COLO668 (cell line): ENCODE data around the gene NCKAP5.
"Not testable (repeated sequence)": the region's sequence is repeated elsewhere in the genome, so short reads cannot be mapped to it uniquely, and the experiment has no call there.

Experiments
- DNase-seq: peaks from one replicate; lab custom pipeline; 2025; ENCODE audit not compliant: unreplicated experiment; lab: John Stamatoyannopoulos, UW

NCKAP5 gene

DNA sequence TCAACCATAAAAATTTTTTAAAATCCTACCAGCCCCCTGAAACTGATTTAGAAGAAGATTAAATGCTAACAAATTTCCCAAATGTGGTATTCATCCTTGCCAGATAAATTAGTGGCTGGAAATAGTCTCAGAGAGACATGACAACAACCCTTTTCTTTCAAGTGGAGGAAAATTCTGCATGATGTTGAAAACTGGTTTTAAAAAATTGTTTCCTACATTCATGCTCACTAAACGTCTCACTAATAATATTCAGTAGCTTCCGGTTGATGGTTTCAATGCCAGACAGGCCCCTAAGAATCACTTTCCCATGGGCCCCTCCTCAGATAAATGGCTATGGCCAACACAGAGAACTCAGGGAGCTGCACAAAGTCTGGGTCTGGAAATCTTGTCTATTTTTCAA, 43.2 kb downstream of the NCKAP5 start:
- DNase-seq: no peak

DNA sequence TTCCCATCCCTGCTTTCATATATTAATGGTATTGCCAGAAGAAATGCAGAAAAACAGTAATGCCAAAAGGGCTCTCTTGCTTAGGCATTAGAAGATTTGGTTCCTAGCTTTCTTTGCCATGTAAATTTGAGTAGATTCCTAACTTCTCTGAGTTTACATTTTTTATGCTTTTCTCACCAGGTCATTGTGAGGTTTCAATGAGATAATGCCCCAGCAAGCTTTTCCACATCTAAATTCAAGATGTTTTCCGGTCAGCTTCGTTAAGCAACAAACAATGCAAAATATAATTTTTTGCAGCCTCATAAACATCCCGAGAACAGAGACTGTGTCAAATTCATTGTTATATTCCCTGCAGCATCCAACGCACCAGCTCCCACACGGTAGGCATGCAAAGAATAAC, 44.9 kb downstream of the NCKAP5 start:
- DNase-seq: no peak

DNA sequence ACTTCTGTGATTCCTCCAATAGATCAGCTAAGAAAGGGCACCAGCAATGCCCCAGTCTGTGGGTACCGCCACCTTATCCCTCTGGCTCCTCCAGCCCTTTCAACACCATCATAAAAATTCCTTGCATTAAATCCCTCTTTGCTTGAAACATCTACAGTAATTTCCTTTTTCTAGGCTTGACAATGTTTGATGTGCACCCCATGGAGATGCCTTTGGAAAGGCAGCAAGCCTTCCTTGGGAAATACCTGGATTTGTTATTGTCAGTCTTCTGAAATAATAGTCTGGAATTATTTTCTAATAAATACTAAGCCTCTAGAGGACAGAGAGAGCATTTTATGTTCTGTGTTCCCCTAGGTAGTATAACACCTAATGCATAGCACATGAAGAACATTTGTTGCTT, 46.1 kb downstream of the NCKAP5 start:
- no peak for DNase-seq

DNA sequence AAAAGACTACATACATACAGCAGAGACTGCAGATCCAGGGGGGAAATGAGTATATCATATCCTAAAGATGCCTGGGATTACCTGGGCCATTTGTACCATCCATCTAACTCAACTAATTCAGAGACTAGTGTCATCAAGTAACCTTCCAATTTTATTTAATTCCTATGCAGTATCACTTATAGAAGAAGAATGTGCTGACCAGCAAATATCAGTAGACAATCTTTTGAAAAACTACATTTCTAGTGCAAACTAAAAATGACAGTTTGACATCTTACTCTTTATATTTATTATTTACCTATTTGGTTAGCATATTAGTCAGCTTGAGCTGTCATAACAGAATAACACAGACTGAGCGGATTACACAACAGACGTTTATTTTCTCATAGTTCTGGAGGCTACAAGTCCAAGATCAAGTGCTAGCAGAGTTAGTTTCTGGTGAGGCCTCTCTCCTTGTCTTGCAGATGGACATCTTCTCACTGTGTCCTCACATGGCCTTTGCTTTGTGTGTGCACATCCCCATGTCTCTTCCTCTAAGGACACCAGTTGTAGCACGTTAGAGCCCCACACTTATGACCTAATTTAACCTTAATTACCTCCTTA, 47.0 kb downstream of the NCKAP5 start:
- no peak for DNase-seq

DNA sequence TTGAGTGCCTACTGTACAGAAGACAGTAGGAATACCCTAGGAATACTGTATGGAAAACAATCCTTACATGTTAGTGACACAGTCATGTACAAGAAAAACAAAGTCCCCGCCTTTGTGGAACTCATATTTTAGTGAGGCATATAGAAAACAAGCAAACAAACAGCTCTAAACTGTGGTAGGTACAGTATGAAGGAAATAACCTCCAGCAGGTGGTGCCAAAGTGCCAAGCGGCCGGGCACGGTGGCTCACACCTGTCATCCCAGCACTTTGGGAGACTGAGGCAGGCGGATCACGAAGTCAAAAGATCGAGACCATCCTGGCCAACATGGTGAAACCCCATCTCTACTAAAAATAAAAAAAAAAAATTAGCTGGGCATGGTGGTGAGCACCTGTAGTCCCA, 48.6 kb downstream of the NCKAP5 start:
- not testable (repeated sequence) for DNase-seq

DNA sequence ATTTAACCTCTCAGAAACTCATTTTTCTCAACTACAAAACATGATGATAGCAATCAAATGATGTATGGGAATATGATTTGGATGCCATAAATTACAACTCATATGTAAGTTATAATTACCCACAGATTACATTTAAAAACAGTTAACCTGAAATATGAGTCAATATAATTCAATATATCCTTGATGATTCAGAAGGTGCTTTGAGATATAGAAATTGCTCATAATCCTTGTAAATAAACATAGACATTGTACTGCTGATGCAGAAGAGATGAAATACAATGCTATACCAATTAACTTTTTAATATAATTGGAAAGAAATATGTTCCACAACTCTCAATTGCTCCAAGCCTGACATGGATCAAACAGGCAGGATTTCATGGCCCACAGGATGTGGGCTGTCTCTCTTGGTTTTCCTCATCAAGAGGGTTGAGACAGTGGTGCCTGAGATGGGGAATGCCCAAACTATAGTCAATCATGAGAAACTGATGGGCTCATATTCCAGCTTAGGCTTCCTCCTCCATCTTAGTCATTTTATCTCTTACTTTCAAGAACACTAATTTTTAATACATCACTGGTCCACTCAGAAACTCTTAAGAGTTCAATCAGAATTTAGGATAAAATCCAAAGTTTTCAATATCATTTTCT, 49.4 kb downstream of the NCKAP5 start:
- no peak for DNase-seq

DNA sequence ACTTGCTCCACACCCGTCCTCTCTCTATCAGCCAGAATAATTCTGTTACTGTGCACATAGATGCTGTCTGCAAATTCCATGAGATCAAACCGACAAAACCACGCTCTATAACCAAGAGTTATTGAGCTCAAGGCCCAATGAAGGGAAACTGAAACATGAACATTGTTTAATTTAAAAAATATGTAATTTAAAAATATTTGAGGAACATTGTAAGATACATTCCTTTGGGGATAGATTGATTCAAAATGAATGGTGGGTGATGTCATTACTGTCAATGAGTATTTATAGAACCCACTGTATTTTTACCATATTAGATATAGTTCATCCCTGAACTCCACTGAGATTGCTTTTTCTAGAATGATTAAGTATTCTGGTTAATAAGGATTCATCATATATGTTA, 50.4 kb downstream of the NCKAP5 start:
- DNase-seq: no peak

DNA sequence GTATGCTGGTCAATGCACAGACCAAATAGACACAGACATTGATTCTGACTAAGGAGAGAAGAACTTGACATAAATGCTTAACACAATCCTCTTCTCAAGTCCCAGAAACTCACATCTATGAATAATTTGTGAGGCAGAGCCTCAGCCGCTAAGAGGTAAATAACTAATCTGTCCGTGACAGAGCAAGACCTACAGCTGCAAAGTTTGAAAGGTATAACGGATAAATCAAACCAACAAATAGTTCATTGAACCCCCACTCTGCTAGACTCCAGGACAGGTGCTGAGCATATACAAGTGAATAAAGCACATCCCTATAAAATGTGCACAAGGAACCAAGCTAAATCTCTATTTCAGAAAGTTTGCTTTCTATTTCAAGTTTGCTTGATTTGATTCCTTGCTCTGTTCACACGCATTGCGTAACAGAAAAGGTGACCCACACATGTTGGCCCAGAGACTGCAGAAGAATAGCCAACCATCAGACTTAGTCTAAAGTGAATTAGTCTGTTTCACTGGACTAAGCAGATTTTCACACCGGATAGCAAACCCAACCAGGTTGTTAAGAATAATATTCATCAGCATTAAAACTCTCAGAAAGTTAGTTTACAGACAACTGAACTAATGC, 51.7 kb downstream of the NCKAP5 start:
- DNase-seq: no peak

DNA sequence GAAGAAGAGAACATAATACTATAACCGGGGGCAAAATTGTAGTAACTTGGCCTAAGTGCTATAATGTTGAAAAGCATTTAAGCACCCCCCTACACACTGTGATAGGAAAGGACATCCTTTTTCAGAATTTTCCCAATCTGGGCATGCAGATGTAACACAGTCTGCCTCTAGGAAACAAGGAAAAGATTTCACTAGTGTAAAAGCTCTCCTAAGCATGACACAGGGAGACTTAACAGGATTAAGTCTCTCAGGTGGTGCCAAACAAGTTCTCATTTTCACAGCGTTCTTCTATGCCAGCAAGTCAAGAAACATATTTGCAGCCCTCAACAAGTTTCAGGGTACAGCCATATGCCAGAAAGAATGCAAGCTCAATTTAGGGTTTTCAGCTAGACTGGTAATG, 53.0 kb downstream of the NCKAP5 start:
- no peak for DNase-seq

DNA sequence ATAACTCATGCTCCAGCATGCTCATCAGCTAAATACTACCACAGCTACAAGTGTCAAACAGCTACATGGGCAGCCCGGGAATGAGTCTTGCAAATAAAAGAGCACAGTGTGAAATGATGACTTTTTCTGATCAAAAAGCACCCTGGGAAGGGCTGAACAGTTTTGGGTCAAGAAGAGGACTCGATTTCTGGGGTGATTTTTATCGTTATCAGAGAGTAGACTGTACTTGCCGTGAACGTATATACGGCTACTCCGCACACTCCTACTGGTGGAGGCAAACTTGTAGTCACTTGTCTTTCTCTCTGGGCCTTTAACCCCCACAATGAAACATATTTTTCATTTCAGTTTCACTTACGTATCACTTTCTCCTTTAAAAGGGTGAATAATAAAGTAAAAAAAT, 54.4 kb downstream of the NCKAP5 start:
- DNase-seq: no peak

DNA sequence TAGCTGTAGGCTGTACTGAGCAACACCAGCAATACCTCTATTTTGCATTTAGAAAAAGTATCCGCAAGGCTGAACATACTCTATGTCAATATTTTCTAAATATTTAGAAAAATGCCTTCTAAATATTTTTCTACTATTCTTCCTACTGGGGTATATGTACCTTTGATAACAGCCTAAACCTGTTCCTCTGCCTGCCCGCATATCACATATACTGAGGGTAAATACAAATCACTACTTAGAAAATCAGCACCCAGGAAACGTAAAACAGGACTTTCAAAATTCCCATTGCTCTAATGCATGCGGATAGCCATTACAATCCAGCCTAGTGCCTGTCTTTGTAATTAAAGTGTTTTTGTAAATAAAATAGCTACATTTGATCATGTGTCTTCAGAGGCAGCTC, 56.1 kb downstream of the NCKAP5 start:
- no peak for DNase-seq

DNA sequence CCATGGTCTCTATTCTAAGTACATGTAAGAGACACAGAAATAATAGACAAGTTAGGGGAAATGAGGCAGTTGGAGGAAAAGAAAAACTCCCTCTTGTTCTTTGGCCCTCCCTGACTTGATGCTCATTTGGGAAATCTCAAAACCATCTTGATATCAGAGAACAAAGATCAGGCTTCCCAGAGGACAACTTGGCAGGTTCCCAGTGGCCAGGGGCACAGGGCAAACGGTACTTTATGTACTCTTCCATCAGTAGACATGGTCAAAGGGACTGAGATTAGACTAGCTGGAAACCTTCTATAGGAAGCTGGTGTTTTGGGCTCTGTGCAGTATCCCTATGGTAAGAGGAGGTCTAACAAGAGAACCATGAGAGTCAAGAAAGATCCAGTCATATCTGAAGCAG, 56.6 kb downstream of the NCKAP5 start:
- no peak for DNase-seq

DNA sequence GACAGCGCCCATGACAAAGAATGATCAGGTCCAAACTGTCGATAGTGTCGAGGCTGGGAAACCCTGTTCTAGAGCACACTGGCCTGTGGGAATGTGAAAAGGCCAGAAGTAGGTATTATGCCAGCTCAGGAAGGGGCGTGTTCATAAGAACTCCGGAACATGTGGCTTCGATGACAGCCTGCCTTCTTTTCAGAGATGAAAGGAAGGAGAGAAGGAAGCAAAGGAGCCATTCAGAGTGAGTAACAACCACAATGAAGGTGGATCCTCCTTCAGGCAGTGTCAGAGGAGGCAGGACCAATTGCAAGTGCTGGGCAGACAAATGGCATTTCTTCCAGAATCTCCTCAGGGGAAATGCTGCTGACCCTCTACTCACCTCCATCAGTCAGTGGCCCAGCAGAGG, 58.5 kb downstream of the NCKAP5 start:
- no peak for DNase-seq

DNA sequence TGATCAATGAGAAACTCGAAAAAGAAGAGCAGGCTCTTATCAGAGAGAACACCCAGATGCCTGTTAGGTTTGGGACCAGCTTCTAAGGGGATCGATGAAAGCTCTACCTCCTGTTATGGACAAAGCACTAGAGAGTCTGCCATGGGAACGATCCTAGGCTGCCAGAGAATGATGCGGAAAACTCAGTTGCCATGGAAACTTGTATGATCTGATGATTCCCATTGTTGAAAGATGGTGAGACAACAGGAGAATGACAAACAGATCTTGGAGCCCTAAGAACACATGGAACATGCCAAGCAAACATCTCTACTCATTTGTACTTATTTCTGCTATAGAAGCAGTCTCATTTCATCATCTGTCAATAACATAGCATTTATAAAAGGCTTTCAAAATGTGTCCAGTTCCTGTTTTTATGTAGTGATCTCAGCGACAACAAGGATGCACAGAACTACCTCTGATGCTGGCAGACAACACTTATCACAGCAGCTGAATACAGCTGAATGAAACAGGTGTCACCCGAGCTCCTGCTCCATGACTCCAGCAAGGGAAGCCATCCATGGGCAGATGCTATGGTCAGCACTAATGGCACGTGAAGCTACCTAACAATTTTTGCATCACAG, 59.6 kb downstream of the NCKAP5 start:
- no peak for DNase-seq

DNA sequence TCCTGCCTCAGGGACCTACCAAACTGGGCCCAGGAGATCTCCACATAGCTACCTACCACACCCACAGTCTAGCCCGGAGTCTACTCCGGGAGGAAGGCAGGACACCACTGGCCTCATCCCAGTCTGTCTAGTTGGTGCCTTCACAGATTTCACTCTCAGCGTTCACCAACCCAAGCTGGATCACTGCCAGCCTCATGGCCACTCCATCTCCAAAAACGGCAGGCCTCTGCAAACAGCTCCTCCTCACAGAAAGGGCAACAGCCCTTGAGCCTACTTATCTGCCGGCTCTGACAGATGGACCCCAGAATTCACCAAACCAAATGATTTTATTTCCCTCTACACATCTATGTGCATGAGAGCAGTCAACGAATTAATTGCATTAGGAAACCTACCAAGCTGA, 61.3 kb downstream of the NCKAP5 start:
- DNase-seq: no peak

DNA sequence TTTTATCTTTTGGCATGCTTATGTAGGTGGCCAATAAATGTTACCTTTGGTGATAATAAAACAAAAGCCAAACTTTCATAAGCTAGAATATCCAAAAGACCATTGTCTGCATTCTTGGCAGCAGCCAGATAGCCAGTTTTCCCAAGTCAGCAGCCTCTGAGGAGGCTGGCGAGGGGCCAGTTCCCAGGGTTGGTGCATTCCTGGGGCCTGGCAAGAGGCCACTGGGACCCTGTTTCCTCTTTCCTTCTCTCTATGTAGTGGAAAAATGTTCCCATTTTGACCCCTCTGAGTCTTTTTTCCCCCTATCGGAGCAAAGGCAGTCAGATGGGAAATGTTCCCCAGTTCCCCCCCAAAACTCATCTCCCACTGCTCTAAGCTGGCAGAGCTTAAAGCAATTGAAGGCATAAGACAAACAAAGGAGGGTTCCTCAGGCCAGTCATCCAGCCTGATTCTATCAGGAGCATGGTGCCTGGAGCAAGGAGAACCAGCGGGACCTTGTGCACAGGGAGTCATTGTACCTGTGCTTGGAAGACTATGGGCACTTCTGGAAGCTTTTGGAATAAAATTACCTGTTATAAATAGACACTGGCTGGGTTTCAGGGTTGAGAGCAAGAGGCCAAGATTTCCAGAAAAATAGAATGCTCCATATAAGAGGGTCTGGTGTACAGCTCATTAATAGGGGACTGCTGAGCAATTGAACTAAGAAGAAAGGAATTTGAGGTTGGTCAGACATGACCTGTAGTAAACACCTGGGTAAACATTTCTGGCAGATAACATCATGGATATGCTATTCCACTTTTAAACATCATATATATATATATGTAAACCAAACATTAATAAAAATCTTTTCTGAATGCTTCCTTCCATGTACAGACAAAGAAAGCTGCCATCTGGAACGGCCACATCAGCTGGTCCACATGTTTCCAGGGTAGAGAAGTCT, 63.4 kb downstream of the NCKAP5 start:
- DNase-seq: no peak

DNA sequence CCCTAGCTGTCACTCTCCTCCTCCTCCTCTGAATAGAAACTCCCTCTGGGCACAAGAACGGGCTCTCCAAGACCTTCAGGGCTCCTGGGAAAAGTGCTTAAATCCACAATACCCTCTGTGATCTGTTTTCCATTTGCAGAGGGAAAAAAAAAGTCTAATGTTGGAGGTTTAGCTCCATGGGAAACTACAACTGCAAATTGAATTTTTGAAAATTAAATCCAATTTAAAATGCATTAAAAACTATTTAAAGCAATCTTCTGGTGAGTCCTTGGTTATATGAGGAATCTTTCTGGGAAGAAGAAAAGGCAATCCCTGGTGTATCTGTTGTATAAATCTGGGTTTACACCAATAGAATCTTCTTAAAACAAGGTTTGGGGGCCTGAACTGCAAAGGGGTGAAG, 64.3 kb downstream of the NCKAP5 start:
- no peak for DNase-seq

DNA sequence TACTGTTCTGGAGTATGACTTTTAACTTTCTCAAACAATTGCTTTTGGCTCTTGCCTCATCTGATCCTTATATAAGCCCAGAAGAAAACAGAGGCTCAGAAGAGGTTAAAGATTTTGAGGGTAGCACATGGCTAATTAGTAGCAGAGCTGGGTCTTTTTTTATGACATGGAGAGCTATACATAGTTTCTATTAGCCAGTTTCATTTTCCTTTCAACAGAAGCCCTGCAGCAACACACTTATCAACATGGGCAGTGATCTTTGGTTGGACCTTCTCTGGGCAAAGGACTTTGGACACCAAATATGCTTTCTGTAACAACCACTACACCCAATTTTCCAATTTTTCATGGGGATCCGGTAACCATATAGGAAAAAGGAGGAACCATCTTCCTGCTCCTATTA, 64.9 kb downstream of the NCKAP5 start:
- no peak for DNase-seq

DNA sequence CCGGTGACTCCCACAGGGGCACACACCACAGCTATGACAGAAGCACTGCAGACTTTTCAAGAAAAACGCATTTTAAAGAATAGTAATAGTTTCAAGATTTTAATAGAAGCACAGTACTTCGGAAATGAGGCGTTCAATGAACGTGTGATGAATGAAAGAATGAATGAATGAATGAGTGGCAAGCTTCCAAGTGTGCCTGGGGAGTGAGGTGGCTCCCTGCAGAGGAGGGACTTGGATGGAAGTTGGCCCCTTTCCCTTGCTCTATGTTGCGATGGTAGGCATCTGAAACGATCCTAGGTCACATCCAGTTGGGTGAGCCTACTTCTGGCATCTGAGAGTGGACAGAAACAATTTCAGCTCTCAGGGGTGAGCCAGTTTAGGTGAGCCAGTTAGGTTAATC, 65.6 kb downstream of the NCKAP5 start:
- DNase-seq: no peak

DNA sequence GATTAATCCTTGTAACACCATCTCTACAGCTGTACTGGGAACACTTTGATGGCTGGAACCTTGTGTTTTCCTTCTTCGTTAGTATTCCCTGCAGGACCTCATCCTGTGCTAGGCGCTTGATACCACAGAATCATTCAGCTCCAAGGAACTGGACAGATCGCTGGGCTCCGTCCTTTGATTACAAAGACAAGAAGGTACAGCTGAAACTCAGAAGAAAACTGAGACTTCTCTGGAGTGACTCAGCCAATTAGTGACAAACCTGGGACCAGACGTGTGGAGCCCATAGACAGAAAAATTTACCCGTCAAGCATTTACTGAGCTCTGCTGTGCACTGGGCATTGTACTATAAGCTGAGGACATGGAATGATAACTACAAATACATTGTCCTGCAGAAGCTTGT, 67.3 kb downstream of the NCKAP5 start:
- no peak for DNase-seq
